ENCODE data around the gene APH1B.
"Not testable (repeated sequence)": the region's sequence is repeated elsewhere in the genome, so short reads cannot be mapped to it uniquely, and the experiment has no call there.

The APH1B gene

GRCh38 chr15:63277038-63277892 is at the start of gene APH1B:
APH1B (plus strand) TSS chr15:63277605; CDS start chr15:63277624, 19 bp downstream.
- peak; percentile 63 for DNase-seq (ENCODE audit: low spot score)

DNA sequence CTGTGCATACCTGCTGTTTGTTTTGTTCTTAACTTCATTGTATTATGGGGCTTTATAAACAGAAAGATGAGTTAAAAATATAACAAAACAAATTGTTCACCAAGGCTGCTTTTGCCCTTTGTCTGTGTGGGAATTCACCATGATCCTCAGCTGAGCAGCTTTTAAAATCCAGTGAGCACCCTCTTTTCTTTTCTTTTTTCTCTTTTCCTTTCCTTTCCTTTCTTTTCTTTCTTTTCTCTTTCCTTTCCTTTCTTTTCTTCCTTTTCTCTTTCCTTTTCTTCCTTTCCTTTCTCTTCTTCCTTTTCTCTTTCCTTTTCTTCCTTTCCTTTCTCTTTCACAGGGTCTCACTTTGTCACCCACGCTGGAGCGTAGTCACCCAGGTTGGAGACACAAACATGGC is 49.7 kb upstream of the APH1B start:
- no peak for DNase-seq (ENCODE audit: low spot score)

GRCh38 chr15:63231206-63231605 is 46.2 kb upstream of the APH1B start:
- DNase-seq (ENCODE audit: low spot score) = no peak

DNA sequence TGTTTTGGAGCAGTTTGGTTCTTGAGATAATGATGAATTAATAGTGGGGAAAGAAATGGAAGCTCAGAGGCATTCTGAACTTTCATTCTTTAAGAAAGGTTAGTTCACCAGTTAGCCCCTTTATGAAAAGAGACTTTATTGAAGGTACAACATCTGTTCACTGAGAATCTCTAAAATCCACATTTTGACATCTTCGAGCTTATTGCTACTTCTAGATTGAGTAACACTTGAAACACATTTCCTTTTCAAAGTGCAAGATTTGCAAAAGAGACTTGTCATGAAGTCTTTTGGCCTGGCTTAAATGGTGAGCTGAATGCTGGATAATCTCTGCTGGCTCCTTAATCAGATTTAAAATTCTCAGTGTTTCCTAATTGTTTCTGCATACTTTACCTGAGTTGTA is 45.7 kb upstream of the APH1B start:
- DNase-seq (ENCODE audit: low spot score) = no peak

GRCh38 chr15:63232405-63232804 is 45.0 kb upstream of the APH1B start:
- DNase-seq (ENCODE audit: low spot score) = no peak

GRCh38 chr15:63232943-63233342 is 44.5 kb upstream of the APH1B start:
- DNase-seq (ENCODE audit: low spot score) = no peak

DNA sequence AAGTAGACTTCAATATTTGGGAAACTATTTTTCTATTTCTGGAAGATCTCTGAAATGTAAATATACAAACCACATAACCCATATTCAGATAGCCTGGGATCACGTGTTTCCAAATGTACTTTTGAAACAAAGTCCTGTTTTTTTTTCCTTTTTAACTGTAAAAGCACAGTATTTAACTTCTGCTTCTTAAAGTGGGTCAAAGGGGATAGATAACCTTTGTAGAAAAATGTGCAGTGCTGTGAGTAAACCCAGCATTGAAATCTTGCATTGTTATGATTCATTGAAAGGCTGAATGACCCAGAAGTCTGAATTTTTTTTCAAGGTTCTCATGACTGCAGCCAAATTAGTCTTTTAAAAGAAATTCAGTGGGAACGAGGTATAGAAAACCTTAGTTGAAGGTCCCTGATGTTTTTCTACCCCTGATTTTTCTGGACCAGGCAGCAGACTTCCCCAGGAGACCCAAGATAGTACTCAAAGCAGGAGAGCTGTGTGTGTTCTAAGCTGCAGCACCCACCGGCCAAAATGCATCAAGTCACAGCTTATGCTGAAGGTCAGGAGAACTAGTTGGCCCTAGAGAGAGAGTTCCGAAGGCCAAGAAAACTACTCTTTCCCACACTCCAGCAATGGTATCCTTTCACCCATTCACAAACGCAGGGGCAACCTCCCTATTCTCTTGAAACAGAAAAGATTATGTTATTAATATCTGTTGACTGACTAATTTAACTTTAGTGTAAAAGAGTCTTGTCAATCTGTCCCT is 43.6 kb upstream of the APH1B start:
- no peak for DNase-seq (ENCODE audit: low spot score)

- DNase-seq (ENCODE audit: low spot score) = no peak
These were observed 42.9 kb upstream of the APH1B start for GRCh38 chr15:63234451-63234870.

DNA sequence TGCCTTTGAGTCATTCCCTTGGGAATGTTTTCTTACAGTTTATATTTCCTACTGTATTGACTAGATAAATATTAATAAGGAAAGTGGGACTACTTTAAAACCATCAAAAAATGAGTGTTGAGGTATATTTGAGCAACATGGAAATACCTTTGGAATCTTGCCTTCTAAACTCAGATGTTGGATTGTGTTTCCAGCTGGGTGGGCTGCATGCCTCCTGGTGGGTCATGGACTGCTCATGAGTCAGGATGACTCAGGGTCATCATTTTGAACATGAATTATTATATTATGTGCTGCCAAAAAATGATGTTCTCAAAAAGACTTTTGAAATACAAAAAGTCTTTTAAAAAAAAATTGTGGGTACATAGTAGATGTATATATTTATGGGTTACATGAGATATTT is 41.1 kb upstream of the APH1B start:
- no peak for DNase-seq (ENCODE audit: low spot score)

DNA sequence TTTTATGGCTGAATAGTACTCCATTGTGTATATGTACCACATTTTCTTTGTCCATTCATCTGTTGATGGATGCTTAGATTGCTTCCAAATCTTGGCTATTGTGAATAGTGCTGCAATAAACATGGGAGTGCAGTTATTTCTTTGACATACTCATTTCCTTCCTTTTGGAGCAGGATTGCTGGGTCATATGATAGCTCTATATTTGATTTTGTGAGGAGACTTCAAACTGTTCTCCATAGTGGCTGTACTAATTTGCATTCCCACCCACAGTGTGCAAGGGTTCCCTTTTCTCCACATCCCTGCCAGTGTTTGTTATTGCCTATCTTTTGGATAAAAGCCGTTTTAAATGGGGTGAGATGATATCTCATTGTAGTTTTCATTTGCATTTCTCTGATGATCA is 40.3 kb upstream of the APH1B start:
- DNase-seq (ENCODE audit: low spot score) = not testable (repeated sequence)

DNA sequence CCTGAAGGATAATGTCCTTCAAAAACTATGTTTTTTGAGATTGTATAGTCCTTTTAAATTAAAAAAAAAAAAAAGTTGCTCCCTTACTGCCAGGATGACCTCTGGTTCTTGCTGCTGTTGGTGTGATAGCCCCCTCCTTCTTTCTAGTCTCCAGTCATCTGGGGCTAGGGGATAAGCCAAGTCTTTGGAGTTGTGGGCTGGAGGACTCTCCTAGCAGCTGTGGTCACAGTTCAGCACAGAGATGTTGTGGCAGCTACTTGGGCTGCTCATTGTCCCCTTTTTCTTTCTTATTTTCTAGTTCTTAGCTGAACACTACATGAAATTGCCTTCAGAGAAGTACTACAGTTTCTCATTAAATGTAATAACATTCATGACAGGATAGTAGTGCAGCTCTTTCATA is 39.2 kb upstream of the APH1B start:
- DNase-seq (ENCODE audit: low spot score) = no peak

GRCh38 chr15:63238796-63239195 is 38.6 kb upstream of the APH1B start:
- DNase-seq (ENCODE audit: low spot score) = no peak

DNA sequence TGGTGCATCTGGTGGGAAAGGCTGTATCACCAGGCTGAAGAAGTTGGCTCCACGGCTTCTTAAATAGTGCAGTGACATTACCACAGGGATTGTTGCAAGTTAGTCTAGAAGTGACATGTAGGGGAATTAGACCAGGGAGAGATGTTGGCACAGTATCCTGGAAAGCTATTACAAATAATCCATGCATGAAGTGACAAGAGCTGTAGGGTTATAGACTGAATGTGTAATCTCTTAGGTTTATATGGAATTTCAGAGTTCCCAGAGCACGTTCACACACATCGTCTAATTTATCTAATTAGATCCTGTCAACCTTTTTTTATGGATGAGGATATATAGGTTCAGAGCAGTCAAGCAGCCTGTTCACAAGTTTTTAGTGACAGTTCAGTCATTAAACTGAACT is 37.3 kb upstream of the APH1B start:
- DNase-seq (ENCODE audit: low spot score) = no peak

GRCh38 chr15:63241316-63241715 is 36.1 kb upstream of the APH1B start:
- DNase-seq (ENCODE audit: low spot score) = no peak

GRCh38 chr15:63243101-63243500 is 34.3 kb upstream of the APH1B start:
- DNase-seq (ENCODE audit: low spot score) = no peak

DNA sequence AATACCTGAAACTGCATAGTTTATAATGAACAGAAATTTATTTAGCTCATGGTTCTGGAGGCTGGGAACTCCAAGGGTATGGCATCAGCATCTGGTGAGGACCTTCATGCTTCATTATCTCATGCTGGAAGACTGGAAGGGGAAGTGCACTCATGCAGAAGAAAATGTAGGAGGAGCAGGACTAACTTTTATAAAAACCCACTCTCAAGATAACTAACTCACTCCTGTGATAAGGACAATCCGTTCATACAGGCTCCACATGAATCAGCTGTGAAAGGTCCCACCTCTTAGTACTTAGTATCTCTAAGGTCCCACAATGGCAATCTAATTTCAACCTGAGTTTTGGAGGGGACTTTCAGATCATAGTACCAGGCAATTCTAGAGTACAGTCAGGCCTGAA is 33.6 kb upstream of the APH1B start:
- no peak for DNase-seq (ENCODE audit: low spot score)

GRCh38 chr15:63244399-63244798 is 33.0 kb upstream of the APH1B start:
- DNase-seq (ENCODE audit: low spot score) = no peak

GRCh38 chr15:63244976-63245645 is 32.3 kb upstream of the APH1B start:
- no peak for DNase-seq (ENCODE audit: low spot score)

GRCh38 chr15:63246691-63247469 is 30.5 kb upstream of the APH1B start:
- no peak for DNase-seq (ENCODE audit: low spot score)

DNA sequence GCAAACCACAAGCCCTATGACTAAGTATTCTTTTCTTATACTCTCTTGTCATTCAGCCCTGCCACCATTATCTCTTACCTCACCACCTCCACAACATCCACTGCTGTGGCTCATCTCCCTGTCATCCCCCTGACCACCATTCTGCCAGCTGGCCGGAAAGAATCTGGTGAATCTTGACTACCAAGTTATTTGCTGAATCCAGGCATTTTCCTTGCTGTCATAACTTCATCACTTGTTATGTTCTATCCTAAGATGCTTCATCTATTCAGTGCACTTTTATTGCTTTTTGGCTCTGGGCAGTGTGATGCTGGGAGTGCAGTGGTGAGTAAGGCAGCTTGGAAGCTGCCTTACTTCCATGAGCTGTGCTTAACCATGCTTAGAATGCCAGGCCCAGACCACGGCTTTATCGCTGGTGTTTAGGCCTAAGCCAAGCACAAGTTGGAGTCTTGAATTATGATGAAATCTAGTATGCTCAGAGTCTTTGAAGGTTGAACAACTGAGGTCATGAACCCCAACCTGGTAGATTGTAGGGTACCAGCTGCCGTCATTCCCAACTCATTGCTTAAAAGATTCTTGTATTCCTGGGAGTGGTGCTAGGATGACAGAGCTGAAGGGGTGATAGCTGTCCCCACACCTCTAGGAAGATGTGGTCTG is 27.0 kb upstream of the APH1B start:
- DNase-seq (ENCODE audit: low spot score) = no peak

- DNase-seq (ENCODE audit: low spot score) = no peak
These were observed 25.7 kb upstream of the APH1B start for GRCh38 chr15:63251701-63252100.
